NCI-H1092 treated with DMSO at 0.1 percent for 48 hours (cell line): Measurements from ENCODE around the gene PGA3.
"Not testable (repeated sequence)": the region's sequence is repeated elsewhere in the genome, so short reads cannot be mapped to it uniquely, and the experiment has no call there.

ENCODE experiments used
- DNase-seq: peaks from one replicate; lab custom pipeline; 2025; lab: John Stamatoyannopoulos, UW

Gene PGA3

DNA sequence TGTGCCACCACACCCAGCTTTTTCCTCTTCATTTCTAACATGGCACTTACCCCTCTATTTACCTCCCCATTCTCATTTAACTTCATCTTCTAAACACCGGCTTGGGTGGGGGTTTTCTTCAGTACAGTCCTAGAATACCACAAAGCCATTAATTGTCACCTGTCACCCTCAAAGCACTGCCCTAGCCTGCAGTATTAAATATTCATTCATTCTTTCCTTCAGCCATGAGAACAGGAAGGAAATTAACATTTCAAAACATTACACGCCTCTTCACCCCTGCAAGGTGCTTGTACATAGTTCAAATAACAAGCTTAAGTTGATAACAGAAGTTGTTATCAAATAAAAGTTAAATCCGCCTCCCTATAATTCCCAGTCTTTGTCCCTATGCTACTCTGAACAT, 31.4 kb upstream of the PGA3 start:
- DNase-seq = no peak

DNA sequence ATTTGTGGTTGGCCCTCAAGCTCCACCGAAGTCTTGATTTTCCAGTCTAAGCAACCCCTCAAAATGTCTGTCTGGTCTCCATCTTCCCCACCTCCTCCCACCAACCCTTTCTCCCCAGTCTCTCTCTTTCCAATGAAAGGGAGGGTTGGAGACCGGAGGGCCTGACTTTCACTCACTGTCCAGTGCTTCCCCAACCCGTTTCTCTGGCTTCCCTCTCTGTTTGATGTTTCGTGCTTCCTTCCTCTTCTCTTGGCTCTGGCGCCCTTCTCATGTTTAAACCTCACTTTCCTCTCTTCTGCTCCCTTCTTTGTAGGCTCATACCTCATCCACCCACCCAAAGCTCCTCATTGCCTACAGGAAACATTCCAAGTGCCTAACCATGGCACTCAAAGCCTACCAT, 31.0 kb upstream of the PGA3 start:
- DNase-seq = no peak

- DNase-seq = no peak
Measured at GRCh38 chr11:61172888-61173287, 30.4 kb upstream of the PGA3 start.

GRCh38 chr11:61173456-61173855, 29.9 kb upstream of the PGA3 start:
- DNase-seq = no peak

DNA sequence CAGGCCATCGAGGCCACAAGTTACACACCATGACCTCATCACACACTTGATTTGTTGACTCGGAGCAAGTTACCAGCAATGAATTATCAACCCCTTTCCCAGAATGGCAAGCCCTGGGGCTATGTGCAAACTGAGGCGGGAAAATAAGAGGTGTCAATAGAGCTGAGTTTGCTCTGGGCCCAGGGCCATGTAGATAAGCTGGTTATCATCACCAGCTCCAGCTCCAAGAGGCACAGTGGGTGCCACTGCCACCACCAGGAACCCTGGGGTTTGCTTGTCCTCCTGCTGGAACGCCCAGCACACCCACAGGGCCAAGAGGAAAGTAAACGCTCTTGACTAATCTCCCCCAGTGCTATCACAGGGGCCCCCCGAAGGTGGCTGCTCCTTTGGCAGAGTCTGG, 29.0 kb upstream of the PGA3 start:
- no peak for DNase-seq

GRCh38 chr11:61174949-61175348, 28.4 kb upstream of the PGA3 start:
- DNase-seq = no peak

- DNase-seq = no peak
Measured at GRCh38 chr11:61176446-61176845, 26.9 kb upstream of the PGA3 start.

GRCh38 chr11:61180205-61180604, 23.1 kb upstream of the PGA3 start:
- not testable (repeated sequence) for DNase-seq

DNA sequence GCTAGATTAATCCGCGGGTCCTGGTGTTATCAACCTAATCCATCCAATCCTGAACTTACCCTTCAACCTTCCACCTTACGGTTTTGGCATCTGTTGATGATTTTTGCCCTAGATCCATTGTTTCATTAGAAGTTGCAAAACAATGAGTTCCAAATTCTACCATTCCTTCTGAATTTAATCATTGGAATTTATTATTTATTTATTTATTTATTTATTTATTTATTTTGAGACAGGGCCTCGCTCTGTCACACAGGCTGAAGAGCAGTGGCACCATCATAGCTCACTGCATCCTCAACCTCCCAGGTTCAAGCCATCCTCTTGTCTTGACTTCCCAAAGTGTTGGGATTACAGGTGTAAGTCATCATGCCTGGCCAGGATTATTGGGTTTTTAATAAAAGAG, 21.8 kb upstream of the PGA3 start:
- DNase-seq = no peak

- DNase-seq = no peak
Measured at GRCh38 chr11:61183645-61184044, 19.7 kb upstream of the PGA3 start.

GRCh38 chr11:61186504-61186903, 16.8 kb upstream of the PGA3 start:
- DNase-seq = no peak

DNA sequence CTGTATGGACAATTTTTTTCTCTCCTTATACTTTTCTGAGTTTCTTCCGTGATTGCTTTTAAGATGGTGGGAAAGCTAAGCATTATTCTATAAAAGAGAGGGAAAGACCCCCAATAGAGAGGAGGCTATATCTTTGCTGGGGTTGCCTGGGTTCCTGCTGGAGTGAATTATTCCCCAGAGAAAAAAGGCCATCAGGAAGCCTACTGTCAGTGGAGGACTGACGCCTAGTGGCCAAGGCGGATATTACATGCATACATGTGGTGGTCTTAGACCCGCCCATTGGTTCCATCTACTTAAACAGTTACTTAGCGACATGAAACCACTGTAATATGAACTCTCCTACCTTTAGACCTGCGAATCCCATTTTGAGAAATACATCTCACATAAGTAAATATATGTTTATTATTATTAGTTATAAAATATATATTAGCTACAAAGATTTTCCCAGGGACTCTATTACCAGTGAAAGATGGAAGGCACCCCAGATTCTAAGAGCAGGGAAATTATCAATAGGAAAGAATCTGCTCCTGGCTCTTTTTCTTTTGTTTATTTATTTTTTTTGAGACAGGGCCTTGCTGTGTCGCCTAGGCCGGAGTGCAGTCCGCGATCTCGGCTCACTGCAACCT, 15.7 kb upstream of the PGA3 start:
- peak; percentile 86 for DNase-seq

DNA sequence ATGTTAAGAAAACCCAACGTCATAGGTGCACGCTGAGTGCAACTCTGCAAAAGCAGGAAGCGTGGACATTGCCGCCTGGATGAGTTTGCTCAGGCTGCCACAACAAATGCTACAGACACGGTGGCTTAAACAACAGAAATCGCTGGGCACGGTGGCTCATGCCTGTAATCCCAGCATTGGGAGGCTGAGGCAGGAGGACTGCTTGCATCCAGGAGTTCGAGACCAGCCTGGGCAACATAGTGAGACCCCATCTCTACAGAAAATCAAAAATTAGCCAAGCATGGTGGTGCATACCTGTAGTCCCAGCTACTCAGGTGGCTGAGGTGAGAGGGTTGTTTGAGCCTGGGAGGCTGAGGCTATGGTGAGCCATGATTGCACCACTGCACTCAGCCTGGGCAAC, 13.4 kb upstream of the PGA3 start:
- DNase-seq = no peak

GRCh38 chr11:61193596-61193995, 9.7 kb upstream of the PGA3 start:
- peak; percentile 82 for DNase-seq

GRCh38 chr11:61194169-61194671, 9.1 kb upstream of the PGA3 start:
- DNase-seq = no peak

DNA sequence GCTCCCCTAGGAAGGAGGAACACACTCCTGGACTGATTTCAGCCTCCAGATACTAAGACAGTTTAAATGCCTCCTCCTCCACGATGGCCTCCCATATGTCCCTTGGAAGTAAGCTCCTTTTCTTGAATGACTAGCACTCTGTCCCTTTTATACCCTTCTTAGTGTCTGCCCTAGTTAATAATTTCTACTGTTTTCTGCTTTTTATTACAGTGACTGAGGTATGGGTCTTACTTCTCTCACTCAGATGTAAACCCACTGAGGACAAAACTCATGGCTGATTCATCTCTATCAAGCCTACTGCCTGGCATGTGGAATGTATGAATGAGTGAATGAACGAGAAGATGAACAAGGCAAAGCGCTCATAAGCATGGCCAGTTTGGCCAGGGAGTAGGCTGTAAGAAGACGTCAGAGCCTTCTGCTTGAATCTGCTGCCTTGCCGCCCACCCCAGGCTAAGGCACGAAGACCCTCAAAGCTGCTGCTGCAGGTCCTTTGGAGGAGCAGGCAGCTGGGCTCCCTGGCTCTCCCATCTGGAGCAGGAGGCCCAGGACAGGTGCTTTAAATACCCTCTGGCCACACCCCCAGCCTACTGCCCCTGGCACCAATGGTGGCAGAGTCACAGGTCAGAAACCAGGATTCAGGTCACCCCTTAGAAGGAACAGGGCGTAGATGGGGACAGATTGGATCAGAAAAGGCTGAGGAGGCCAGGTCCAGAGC, 8.2 kb upstream of the PGA3 start:
- DNase-seq = no peak

GRCh38 chr11:61195719-61196118, 7.6 kb upstream of the PGA3 start:
- no peak for DNase-seq

- DNase-seq = peak; percentile 19
Measured at GRCh38 chr11:61198361-61198760, 5.0 kb upstream of the PGA3 start.

- DNase-seq = no peak
Measured at GRCh38 chr11:61198948-61199523, 4.3 kb upstream of the PGA3 start.

DNA sequence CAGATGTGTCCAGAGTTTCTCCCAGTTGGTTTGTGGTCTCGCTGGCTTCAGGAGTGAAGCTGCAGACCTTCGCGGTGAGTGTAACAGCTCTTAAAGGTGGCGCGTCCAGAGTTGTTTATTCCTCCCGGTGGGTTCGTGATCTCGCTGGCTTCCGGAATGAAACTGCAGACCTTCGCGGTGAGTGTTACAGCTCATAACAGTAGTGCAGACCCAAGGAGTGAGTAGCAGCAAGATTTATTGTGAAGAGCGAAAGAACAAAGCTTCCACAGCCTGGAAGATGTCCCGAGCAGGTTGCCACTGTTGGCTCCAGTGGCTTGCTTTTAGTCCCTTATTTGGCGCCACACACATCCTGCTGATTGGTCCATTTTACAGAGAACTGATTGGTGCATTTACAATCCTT, 1.8 kb upstream of the PGA3 start:
- no peak for DNase-seq

DNA sequence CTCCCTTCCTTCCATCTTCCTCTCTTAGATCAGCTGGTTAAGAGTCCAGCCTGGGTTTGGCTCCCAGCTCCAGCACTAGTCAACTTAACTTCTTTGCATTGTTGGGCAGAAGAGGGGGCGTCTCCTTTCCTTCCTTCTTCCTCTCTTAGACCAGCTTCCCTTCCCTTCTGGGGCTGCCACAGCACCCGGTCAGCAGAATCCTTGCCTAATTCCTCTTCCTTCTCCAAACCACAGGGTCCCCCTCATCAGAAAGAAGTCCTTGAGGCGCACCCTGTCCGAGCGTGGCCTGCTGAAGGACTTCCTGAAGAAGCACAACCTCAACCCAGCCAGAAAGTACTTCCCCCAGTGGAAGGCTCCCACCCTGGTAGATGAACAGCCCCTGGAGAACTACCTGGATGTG, 558 bp downstream of the PGA3 start:
- DNase-seq = not testable (repeated sequence)

DNA sequence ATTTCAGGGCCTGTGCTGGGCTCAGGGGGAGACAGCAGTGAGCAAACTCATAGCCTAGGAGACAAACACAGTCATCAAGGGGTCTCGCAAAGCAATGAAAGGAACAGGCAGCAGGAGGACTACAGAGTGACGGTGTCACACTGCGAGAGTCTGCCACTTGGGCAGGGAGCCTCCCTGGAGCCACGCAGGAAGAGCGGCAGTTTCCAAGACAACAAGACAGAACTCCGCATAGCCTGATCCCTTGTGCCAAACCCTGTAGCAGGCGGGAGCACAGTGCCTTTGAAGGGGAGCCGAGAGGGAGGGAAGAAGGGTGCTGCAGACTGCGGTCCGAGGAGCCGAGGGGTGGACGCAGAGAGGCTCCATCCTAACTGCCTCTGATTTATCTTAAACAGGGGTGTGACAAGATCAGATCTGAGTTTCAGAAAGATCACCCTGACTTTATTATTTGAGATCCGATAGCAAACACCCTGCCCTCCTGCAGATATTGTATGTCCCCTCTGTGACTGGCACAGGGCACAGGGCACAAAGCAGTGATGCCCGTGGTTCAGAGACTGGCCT, 1.3 kb downstream of the PGA3 start:
- not testable (repeated sequence) for DNase-seq
